H9 (cell line): ENCODE data around the gene RRAS. TPM values are rescaled to one million over a fixed set of nuclear protein-coding genes. Genes with fewer than 3 reads are reported as not detected.

Source experiments
- DNase-seq: peaks from one replicate; pipeline ENCODE4 v3.0.0-alpha.2; 2017
- H2AFZ ChIP-seq: one replicate; pipeline ENCODE4 v1.6.1; 2013; ENCODE audit warnings: mild to moderate bottlenecking, low read length, control low read depth, moderate library complexity
- H2AK5ac ChIP-seq: 2 replicates; pipeline ENCODE4 v1.6.1; 2013; ENCODE audit warnings: low read length, control low read depth, mixed read lengths; ENCODE audit not compliant: insufficient read length
- H2BK120ac ChIP-seq: one replicate; pipeline ENCODE4 v1.6.1; 2013; ENCODE audit warnings: low read depth, mild to moderate bottlenecking, low read length, control low read depth, inconsistent platforms; ENCODE audit not compliant: poor library complexity, severe bottlenecking
- H2BK12ac ChIP-seq: 2 replicates; pipeline ENCODE4 v1.6.1; 2013; ENCODE audit warnings: low read length, control low read depth, mixed read lengths, low read depth; ENCODE audit not compliant: insufficient read length
- H2BK15ac ChIP-seq: 2 replicates; pipeline ENCODE4 v1.6.1; 2013; ENCODE audit warnings: low read depth, low read length, control low read depth
- H2BK20ac ChIP-seq: one replicate; pipeline ENCODE4 v1.6.1; 2013; ENCODE audit warnings: low read depth, mild to moderate bottlenecking, low read length, control low read depth, inconsistent platforms; ENCODE audit not compliant: poor library complexity, severe bottlenecking
- H2BK5ac ChIP-seq: 2 replicates; pipeline ENCODE4 v1.6.1; 2013; ENCODE audit warnings: low read length, control low read depth, mixed read lengths; ENCODE audit not compliant: insufficient read length
- H3K14ac ChIP-seq: 2 replicates; pipeline ENCODE4 v1.6.1; 2013; ENCODE audit warnings: low read length, control low read depth; ENCODE audit not compliant: insufficient read depth
- H3K18ac ChIP-seq: 2 replicates; pipeline ENCODE4 v1.6.1; 2013; ENCODE audit warnings: low read depth, mild to moderate bottlenecking, mixed read lengths, low read length, control low read depth; ENCODE audit not compliant: insufficient read length
- H3K23ac ChIP-seq: 2 replicates; pipeline ENCODE4 v1.6.1; 2013; ENCODE audit warnings: low read length, control low read depth, mixed read lengths, low read depth; ENCODE audit not compliant: insufficient read length
- H3K23me2 ChIP-seq: 2 replicates; pipeline ENCODE4 v1.6.1; 2013; ENCODE audit warnings: low read depth, mild to moderate bottlenecking, mixed read lengths, low read length, control low read depth; ENCODE audit not compliant: insufficient read length, poor library complexity, severe bottlenecking
- H3K27ac ChIP-seq: 2 replicates; pipeline ENCODE4 v1.5.1; 2013; ENCODE audit warnings: low read length, control low read depth, mixed read lengths, low read depth; ENCODE audit not compliant: insufficient read length
- H3K27me3 ChIP-seq: 2 replicates; pipeline ENCODE4 v1.6.1; 2013; ENCODE audit warnings: low read length, control low read depth, inconsistent platforms; ENCODE audit not compliant: insufficient read depth
- H3K4ac ChIP-seq: 2 replicates; pipeline ENCODE4 v1.6.1; 2013; ENCODE audit warnings: low read depth, mild to moderate bottlenecking, control low read depth, inconsistent platforms, low read length, moderate library complexity
- H3K4me1 ChIP-seq: 2 replicates; pipeline ENCODE4 v1.6.1; 2013; ENCODE audit warnings: low read length, control low read depth, inconsistent platforms; ENCODE audit not compliant: insufficient read depth
- H3K4me2 ChIP-seq: 2 replicates; pipeline ENCODE4 v1.6.1; 2013; ENCODE audit warnings: low read length, control low read depth, mixed read lengths; ENCODE audit not compliant: insufficient read length, insufficient read depth
- H3K56ac ChIP-seq: 2 replicates; pipeline ENCODE4 v1.6.1; 2013; ENCODE audit warnings: low read depth, mild to moderate bottlenecking, mixed read lengths, low read length, control low read depth; ENCODE audit not compliant: insufficient read length
- H3K79me1 ChIP-seq: 2 replicates; pipeline ENCODE4 v1.6.1; 2013; ENCODE audit warnings: low read depth, mild to moderate bottlenecking, moderate library complexity, low read length, control low read depth, inconsistent platforms; ENCODE audit not compliant: insufficient read depth, poor library complexity, severe bottlenecking
- H3K79me2 ChIP-seq: 2 replicates; pipeline ENCODE4 v1.6.1; 2013; ENCODE audit warnings: low read length, control low read depth, inconsistent platforms; ENCODE audit not compliant: insufficient read depth
- H3K9ac ChIP-seq: 2 replicates; pipeline ENCODE4 v1.6.1; 2013; ENCODE audit warnings: low read length, control low read depth, mixed read lengths; ENCODE audit not compliant: insufficient read length; ENCODE audit errors: extremely low read depth
- H3K9me3 ChIP-seq: one replicate; pipeline ENCODE4 v1.6.1; 2013; ENCODE audit warnings: low read depth, low read length, inconsistent platforms; ENCODE audit not compliant: control insufficient read depth
- H3T11ph ChIP-seq: one replicate; pipeline ENCODE4 v1.6.1; 2013; ENCODE audit warnings: mild to moderate bottlenecking, low read length, control low read depth, inconsistent platforms
- H4K20me1 ChIP-seq: one replicate; pipeline ENCODE4 v1.6.1; 2013; ENCODE audit not compliant: control insufficient read depth, insufficient read length, insufficient read depth
- H4K5ac ChIP-seq: 2 replicates; pipeline ENCODE4 v1.6.1; 2013; ENCODE audit warnings: low read depth, mild to moderate bottlenecking, mixed read lengths, low read length, control low read depth; ENCODE audit not compliant: insufficient read length
- H4K8ac ChIP-seq: replicated peaks from 2 replicates; pipeline ENCODE4 v1.6.1; 2013; ENCODE audit warnings: low read length, control low read depth, mixed read lengths, low read depth; ENCODE audit not compliant: insufficient read length
- H4K91ac ChIP-seq: 2 replicates; pipeline ENCODE4 v1.6.1; 2013; ENCODE audit warnings: low read depth, mild to moderate bottlenecking, moderate library complexity, mixed read lengths, low read length, control low read depth; ENCODE audit not compliant: insufficient read length
- H3K27ac Mint-ChIP-seq, 3 experiments: 2 replicates in 2 of 3; 3 replicates in 1 of 3; pipeline ENCODE4 v1.8.0; 2020 to 2021; ENCODE audit warnings: mixed read lengths in 3 of 3, mild to moderate bottlenecking in 1 of 3, moderate library complexity in 1 of 3
- H3K27me3 Mint-ChIP-seq: 2 replicates; pipeline ENCODE4 v1.8.0; 2021; ENCODE audit warnings: low read depth, mild to moderate bottlenecking, moderate library complexity, mixed read lengths
- H3K36me3 Mint-ChIP-seq, 3 experiments: 2 replicates in 2 of 3; 3 replicates in 1 of 3; pipeline ENCODE4 v1.8.0; 2020 to 2021; ENCODE audit warnings: low read depth in 3 of 3, mixed read lengths in 3 of 3; ENCODE audit not compliant: insufficient read depth in 1 of 3
- H3K4me1 Mint-ChIP-seq, 2 experiments: 2 replicates each; pipeline ENCODE4 v1.8.0; 2020; ENCODE audit warnings: mixed read lengths in 2 of 2
- H3K4me3 Mint-ChIP-seq, 2 experiments: 2 replicates in 1 of 2; 3 replicates in 1 of 2; pipeline ENCODE4 v1.8.0; 2020 to 2021; ENCODE audit warnings: mild to moderate bottlenecking in 2 of 2, mixed read lengths in 2 of 2, moderate library complexity in 1 of 2
- H3K9me3 Mint-ChIP-seq, 2 experiments: 2 replicates in 1 of 2; 3 replicates in 1 of 2; pipeline ENCODE4 v1.8.0; 2020; ENCODE audit warnings: mild to moderate bottlenecking in 2 of 2, mixed read lengths in 2 of 2, moderate library complexity in 1 of 2
- WGBS: extraction: QIAGEN DNeasy Blood & Tissue Kit; methylation state at CpG from one replicate; pipeline ENCODE4 v1.1.7; 2013; ENCODE audit warnings: missing lambda C conversion rate, low lambda C conversion rate, mixed read lengths; ENCODE audit not compliant: insufficient read length; ENCODE audit errors: extremely low coverage; 5-methylcytosine and 5-hydroxymethylcytosine counted together
- total RNA-seq: library from RNA; stranded (reverse); gene quantifications from 2 replicates; pipeline ENCODE4 v1.2.1, GENCODE V29; 2021
- TF ChIP-seq, protein P1 (sequence below): fragments of 200-600 bp; sonication (generic); conservative IDR thresholded peaks from 3 replicates; pipeline ENCODE4 v1.8.0; 2021; ENCODE audit warnings: antibody characterized with exemption, mild to moderate bottlenecking

The RRAS gene
- total RNA-seq, 1 experiment from 2014 or later, result 9.9 TPM

DNA sequence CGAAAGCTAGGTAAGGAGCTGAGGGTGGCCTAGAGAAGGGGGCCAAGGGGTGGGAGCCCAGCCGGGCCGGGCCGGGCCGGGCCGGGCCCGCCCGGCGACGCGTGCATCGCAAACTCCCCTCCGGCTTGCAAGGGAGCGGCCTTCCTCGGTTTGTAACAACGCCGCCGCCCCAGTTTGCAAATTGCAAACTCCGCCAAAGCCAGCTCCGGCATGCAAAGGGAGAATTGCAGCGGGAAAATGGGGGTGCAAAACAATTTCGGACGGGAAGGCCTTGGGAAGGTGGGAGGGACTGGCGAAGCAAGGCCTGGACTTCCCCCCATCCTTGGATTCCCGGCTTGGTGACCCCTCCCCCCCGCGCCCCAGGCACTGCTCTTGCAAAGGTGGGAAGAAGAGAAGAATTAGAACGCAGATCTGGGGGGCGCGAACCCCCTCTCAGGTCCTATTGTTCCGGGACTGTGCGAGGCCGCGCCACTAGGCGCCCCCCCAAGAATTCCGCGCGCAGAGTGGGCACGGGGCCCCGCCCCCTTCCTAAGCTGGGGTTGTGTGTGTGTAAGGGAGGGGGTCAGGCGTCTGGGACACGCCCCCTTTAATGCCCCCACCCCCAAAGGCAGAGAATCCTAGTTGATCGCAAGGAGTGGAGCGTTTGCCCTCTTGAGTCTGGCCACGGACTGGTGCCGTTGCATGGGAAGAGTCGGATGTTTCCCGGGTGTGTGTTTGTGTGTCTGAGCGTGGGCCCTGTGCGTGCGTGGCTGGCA, 48.0 kb downstream of the RRAS start:
- no peak overlapping the region for H2BK12ac ChIP-seq
- H3K36me3 Mint-ChIP-seq, result peaks cover 13 to 21% (median 14%) of the 10 kb centered on the region in 3 experiments; a peak in 6 of 7 replicates
- no peak overlapping the region for H2BK5ac ChIP-seq
- H3K27me3 Mint-ChIP-seq, result no peaks in the 10 kb centered on the region
- no peak overlapping the region for H3T11ph ChIP-seq
- TF ChIP-seq, protein P1, sequence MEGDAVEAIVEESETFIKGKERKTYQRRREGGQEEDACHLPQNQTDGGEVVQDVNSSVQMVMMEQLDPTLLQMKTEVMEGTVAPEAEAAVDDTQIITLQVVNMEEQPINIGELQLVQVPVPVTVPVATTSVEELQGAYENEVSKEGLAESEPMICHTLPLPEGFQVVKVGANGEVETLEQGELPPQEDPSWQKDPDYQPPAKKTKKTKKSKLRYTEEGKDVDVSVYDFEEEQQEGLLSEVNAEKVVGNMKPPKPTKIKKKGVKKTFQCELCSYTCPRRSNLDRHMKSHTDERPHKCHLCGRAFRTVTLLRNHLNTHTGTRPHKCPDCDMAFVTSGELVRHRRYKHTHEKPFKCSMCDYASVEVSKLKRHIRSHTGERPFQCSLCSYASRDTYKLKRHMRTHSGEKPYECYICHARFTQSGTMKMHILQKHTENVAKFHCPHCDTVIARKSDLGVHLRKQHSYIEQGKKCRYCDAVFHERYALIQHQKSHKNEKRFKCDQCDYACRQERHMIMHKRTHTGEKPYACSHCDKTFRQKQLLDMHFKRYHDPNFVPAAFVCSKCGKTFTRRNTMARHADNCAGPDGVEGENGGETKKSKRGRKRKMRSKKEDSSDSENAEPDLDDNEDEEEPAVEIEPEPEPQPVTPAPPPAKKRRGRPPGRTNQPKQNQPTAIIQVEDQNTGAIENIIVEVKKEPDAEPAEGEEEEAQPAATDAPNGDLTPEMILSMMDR, result no peak
- H4K20me1 ChIP-seq, result no peaks in the 10 kb centered on the region
- H2BK20ac ChIP-seq, result no peak overlapping the region
- no peaks in the 10 kb centered on the region for H3K9me3 ChIP-seq
- H2BK120ac ChIP-seq, result no peak overlapping the region
- H2BK15ac ChIP-seq, result no peak overlapping the region
- no peaks in the 10 kb centered on the region for H3K27me3 ChIP-seq
- no peak overlapping the region for H4K8ac ChIP-seq
- peak overlapping the region; percentile 78; the same call in 1 of the 2 replicates for H3K14ac ChIP-seq
- H3K27ac ChIP-seq, result no peak overlapping the region
- peak overlapping the region; percentile 74 for H3K4me2 ChIP-seq
- H3K23me2 ChIP-seq, result peaks cover 14% of the 10 kb centered on the region
- peaks cover 11% of the 10 kb centered on the region for H3K79me1 ChIP-seq
- H3K4me3 Mint-ChIP-seq, result peak overlapping the region; percentile 79 to 94
- peaks cover 5% of the 10 kb centered on the region; the same call in 1 of the 2 replicates for H3K79me2 ChIP-seq
- H3K4me1 ChIP-seq, result no peaks in the 10 kb centered on the region; the same call in 1 of the 2 replicates
- no peak overlapping the region for H3K4ac ChIP-seq
- no peak overlapping the region for H2AFZ ChIP-seq
- H3K4me1 Mint-ChIP-seq, result peaks cover 10 to 25% of the 10 kb centered on the region in 2 experiments
- H3K56ac ChIP-seq, result no peak overlapping the region
- DNase-seq, result peak; percentile 78
- H3K27ac Mint-ChIP-seq, result peak overlapping the region; percentile 95 to 98 (median 96)
- peak overlapping the region; percentile 50 for H3K18ac ChIP-seq
- H4K91ac ChIP-seq, result no peak overlapping the region
- no peak overlapping the region for H2AK5ac ChIP-seq
- no peak overlapping the region for H4K5ac ChIP-seq
- no peaks in the 10 kb centered on the region; a peak in 2 of 5 replicates for H3K9me3 Mint-ChIP-seq
- peak overlapping the region; percentile 82 for H3K9ac ChIP-seq
- no CpG with 5 or more reads among the region's 51 CpGs for WGBS
- no peak overlapping the region for H3K23ac ChIP-seq
